Measurements from ENCODE around the gene TLL1. TPM values are rescaled to one million over a fixed set of nuclear protein-coding genes. Genes with fewer than 3 reads are reported as not detected.

TLL1 gene
- not detected in 2 replicates for total RNA-seq

- intact Hi-C loops (cut with micrococcal nuclease): no loop called here
Observed at GRCh38 chr4:165872461-165873297, at the start of gene TLL1. Gene TLL1 (plus strand): TSS chr4:165873237. CDS start chr4:165873905, 668 bp downstream.

DNA sequence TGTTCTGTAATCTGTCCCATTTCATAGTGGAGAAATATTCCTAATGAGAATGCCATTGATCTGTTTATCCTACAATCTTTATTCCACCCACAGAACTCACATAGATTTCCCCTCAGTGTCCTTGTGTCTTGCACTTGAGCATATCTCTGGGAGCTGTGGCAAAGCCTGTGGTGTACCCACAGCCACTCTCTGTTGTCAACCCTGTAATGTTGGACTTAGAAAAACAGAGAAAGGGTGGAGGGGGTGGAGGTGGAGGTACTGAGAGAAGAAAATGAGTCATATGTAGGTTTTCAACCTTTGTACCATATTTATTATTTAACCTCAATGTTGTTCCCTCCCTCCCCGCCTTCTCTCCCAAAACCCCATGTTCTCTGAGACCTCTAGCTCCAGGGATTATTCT, 46.9 kb upstream of the TLL1 start:
- intact Hi-C loops (cut with micrococcal nuclease): no loop called here

- intact Hi-C loops (cut with micrococcal nuclease): no loop called here
Observed at GRCh38 chr4:165827018-165827417, 46.0 kb upstream of the TLL1 start.

DNA sequence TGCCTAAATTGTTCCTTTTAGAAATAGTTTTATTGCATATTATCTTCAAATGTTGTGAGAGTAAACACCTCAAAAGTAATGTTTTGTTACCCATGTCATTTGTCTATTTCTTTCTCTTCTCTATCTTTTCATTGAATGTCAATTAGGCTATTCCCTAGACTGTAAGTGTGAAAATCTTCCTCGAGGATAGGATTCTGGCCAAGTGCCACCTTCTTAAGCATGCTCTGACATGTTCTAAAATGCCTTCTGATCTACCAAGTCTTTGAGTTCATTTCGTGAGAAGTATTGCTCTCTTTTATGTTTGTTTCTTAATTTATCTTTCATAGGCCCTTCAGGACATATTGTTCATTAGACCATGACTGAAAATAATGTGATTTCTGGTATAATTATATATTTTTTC, 44.1 kb upstream of the TLL1 start:
- intact Hi-C loops (cut with micrococcal nuclease): no loop called here

DNA sequence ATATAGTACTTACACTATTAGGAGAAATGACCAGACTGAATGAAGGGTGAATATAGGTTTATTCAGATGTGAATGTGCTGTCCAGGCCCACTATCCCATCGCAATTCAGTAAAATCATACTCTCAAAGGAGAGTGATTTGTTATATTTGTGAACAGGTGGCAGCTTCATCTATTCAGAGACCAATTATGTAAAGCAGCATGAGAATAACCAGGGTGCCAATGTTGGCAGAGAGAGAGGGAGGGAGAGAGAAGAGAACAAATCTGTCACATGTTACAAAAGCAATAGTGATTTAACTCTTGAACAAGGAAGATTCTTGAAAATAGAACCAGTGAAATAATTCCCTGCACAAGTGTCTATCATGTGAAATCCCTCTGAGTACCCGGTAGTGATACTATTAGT, 38.9 kb upstream of the TLL1 start:
- intact Hi-C loops (cut with micrococcal nuclease): no loop called here

DNA sequence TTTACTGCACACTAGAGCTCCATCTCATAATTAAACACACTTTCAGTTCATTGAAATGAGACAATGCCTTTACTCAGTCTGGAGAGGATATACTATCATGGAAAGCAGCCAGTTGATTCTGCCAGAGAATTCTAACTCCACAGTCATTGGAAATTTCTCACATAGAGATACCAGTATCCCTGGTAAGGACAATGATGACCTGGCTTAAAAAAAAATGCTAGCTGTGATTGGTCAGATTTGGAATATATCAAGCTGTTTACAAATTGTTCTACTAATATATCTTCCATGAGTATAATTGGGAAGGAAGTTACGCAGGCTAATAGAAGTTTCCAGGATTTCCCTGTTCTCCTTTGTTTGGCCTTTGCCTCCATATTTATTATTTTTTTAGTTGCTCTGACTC, 34.5 kb upstream of the TLL1 start:
- intact Hi-C loops (cut with micrococcal nuclease): no loop called here

- intact Hi-C loops (cut with micrococcal nuclease): no loop called here
Observed at GRCh38 chr4:165839615-165840333, 33.3 kb upstream of the TLL1 start.

GRCh38 chr4:165842684-165843083, 30.4 kb upstream of the TLL1 start:
- intact Hi-C loops (cut with micrococcal nuclease): no loop called here

DNA sequence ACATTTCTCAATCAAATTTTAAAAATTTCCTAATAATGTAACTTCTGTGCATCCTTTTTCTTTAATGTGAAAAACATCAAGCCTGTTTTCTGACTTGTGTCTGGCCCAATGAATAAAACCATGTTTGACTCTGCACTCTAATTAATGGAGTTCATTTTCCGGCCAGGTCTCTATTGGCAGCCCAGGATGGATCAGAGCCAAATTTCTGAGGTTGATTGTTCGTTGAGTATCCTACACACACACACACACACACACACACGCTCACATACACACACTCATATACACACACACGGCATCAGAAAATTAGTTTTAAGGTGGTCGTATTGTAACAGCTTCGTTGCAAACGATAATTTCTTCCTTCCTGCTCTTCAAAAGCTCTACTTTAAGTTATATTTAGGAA, 28.9 kb upstream of the TLL1 start:
- intact Hi-C loops (cut with micrococcal nuclease): no loop called here

DNA sequence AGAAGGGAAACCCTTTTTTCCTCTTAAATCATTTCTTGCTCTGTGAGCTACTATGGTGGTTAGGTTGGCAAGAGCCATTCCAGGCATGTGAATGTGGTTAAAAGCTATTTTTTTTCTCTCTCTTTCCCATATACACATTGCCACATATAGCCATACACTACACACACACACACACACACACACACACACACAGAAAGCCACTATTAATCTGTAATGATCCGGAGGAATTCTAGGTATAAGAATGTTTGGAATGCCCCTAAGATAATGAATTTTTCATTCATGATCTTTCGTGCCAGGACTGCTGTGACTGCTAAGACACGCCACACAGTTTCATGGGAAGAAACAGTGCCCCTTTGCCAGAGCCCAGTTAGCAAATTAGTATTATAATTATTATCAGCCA, 21.8 kb upstream of the TLL1 start:
- intact Hi-C loops (cut with micrococcal nuclease): no loop called here

GRCh38 chr4:165855191-165855590, 17.8 kb upstream of the TLL1 start:
- intact Hi-C loops (cut with micrococcal nuclease): no loop called here

DNA sequence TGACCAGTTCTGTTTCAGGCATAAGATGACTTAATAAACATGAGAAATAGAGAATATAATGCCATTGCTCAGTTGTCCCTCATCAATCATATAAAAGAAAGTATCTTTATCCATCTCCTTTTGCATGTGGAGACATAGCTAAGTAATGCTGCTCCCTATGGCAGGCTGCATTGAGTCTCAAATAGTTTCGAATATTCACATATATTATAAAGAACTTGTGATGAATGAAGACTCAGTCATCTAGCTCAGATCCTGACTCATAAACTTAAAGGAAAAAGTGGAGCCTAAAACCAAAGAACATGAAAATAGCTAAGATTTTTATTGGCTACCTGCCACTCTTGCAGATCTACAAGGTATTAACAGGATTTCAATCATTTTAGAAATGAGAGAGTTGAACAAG, 11.7 kb upstream of the TLL1 start:
- intact Hi-C loops (cut with micrococcal nuclease): no loop called here

- intact Hi-C loops (cut with micrococcal nuclease): no loop called here
Observed at GRCh38 chr4:165864271-165864670, 8.8 kb upstream of the TLL1 start.

DNA sequence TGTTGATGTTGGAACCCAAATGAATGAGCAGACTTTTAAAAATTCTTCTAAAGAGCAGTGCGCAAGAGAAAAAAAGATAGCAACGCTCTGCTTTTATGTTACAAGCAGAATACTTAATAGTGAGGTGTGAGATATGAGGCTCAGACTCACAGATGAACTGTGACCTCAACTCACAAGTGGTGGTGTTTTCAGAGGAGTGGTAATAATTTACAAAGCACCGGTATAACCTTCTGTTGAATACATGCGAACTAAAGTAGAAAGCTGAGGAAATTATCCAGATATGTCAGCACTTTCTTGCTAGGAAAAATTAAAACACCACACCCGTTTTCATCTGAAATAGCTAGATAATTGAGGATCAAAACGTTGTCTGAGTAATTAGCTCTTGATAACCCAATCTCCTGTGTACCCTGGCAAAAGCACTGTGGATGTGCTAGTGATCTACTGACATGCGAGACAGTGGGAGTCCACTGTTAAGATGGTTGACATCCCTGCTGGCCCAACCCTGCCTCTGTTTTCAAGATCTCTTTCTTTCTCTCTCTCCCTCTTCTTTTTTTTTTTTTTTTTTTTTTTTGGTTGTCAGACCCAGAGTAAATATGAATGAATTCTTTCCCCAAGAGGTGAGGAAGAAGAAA, 6.9 kb upstream of the TLL1 start:
- intact Hi-C loops (cut with micrococcal nuclease): no loop called here

DNA sequence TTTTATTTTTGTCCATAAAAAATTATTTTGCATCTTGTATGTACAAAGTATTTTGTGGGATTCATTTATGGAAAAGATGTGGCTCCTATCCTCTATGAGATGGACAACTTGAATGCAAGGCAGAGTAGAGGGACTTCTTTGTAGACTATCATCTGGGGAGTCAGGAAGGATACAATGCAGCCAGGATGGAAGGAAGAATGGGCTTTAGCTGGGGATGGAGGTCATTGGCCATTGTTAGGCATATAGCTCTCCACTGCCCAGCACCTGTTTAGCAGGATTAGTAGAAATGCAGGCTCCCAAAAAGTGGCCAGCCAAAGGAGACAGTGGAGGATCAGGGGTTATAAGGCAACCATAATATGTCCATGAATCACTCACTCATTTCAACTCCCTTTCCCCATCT, 5.1 kb upstream of the TLL1 start:
- intact Hi-C loops (cut with micrococcal nuclease): no loop called here

GRCh38 chr4:165873298-165874071, 448 bp downstream of the TLL1 start:
- intact Hi-C loops (cut with micrococcal nuclease): no loop called here

DNA sequence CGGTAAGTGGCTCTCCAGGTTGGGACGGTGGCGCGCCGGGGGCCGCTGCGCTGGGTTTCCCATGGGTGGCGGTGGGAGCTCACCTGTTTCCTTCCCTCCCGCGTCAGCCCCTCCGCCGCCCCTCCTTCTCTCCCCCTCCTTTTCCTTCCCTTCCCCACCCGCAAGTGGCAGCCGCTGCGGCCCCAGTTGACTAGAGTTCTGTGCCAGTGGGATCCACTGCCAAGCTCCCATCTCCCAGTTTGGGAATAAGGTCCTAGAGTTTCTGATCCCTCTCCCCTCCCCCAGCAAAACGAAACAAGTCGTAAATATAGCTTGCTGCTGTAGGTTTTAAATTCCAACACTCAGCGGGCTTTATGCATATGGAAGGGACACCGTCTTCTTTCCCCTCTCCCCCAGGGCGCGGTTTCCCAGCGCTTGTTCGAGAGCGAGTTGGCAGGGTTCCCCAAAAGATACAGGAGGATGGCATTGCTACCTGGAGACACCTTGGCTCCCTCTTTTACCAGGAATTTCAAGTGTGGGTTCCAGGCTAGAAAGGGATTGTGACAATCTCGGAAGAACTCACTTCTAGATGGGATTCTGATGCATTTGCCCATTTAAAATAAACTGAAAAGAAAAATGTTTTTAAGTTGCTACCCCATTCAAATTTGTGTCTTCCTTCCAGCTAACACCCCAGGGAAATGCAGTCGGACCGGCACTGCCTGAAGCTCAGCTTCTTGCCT, 1.2 kb downstream of the TLL1 start:
- intact Hi-C loops (cut with micrococcal nuclease): no loop called here

- intact Hi-C loops (cut with micrococcal nuclease): no loop called here
Observed at GRCh38 chr4:165874791-165875371, 1.8 kb downstream of the TLL1 start.

DNA sequence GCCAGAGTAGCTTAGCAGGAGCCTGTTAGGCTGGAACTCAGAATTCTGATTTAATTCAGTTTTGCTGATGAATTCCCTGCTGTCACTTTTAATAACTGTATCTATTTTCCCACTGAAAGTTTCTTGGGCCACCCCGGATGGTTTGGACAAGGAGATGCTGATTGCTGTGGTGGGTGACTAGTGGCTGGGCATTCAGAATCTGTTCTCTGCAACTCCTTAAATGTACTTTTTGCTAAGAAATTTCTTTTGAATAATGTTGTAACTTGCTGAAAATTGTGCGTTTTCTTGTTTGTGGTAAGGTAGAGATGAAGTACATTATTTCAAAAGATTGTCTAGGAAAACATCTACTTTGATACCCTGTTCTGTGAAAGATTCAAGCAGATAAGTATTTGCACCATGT, 2.4 kb downstream of the TLL1 start:
- intact Hi-C loops (cut with micrococcal nuclease): no loop called here

DNA sequence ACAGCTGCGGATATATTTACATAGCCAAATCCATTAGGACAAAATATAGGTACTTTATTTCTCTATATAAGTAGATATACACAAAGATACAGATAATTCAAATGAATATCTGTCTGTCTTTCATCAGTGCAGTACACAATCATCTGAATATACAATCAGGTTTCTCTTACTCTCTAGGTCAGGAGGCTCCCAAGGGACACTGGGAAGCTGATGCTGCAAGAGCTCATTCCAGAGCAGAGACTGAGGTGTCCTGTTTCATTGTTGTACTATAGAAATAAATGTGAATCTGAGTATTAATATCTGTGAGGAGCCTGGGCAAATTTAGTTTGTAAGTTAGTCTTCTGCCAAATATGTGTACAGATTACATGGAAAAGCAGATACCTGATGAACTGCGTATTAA, 4.2 kb downstream of the TLL1 start:
- intact Hi-C loops (cut with micrococcal nuclease): no loop called here

DNA sequence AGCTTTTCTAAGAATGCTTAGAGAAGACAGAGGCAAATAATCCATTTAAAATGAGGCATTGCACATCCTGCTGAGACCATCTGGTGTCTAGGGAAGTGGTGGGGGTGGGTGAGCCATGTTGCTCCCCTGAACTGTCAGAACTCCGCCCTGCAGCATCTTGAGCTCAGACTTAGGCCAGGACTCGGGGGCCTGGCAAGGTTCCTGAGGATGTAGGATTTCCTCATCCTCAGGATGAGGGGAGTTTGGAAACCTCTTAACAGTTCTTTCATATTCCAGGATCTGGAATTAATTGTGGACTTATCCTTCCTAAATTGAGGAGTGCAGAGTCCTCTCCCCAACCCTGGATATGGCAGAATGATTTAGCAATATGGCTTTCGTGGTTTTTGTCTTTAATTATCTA, 6.6 kb downstream of the TLL1 start:
- intact Hi-C loops (cut with micrococcal nuclease): no loop called here
